ENCODE results near the gene INSL3. TPM values are rescaled to one million over a fixed set of nuclear protein-coding genes. Genes with fewer than 3 reads are reported as not detected.
A peak's percentile ranks its signal among the peaks of the same experiment; 100 is the strongest.

Gene INSL3
- polyA plus RNA-seq, 1 of the 3 experiments (the other 2 are of a cell fraction) = 0.21 TPM

DNA sequence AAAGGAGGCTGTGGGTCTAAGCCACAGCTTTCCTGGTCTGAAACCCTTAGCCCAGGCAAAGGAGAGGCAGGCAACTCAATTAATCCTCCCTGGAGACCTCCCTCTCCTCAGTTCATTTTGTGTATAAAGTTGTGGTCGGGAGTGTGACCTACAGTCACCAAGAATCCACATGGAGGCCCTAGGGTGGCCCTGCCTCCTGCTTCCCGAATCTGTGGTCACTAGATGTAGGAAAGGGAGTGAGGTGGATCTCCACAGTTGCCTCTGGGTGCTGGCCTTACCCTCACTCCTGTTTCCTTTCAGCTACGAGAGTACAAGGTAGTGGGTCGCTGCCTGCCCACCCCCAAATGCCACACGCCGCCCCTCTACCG is 39.7 kb upstream of the INSL3 start:
- POLR2A ChIA-PET = interaction anchor here (1.0 to 2.4 kb wide), 4 partner anchors 10 to 72 kb away, joined by 3 to 27 read pairs (median 18); partner anchors contain the start of genes CCDC124, JAK3 and SLC5A5
- peak overlapping the region; percentile 91 for H3K9ac ChIP-seq
- H3K4me1 ChIP-seq (ENCODE audit: control insufficient read depth in 1 of 2, insufficient read depth in 2 of 2, low read depth in 1 of 2, low read length in 1 of 2) = peaks cover 0 to 17% of the 10 kb centered on the region in 2 experiments; a peak in 1 of 4 replicates
- H3K9me3 ChIP-seq = no peaks in the 10 kb centered on the region
- CTCF ChIA-PET = interaction anchor here (0.7 to 13.8 kb wide), 8 partner anchors 9 to 257 kb away, joined by 3 to 139 read pairs (median 4); partner anchors contain the start of gene CCDC124
- peaks cover 56% of the 10 kb centered on the region for H4K20me1 ChIP-seq (ENCODE audit: insufficient read depth)
- 0% methylated on average over 2 of the region's 7 CpGs for WGBS (ENCODE audit: low lambda C conversion rate)
- peak overlapping the region; percentile 99 for H3K4me2 ChIP-seq
- H3K79me2 ChIP-seq (ENCODE audit: insufficient read depth) = peaks cover 31% of the 10 kb centered on the region
- H3K27me3 ChIP-seq (ENCODE audit: insufficient read depth) = no peaks in the 10 kb centered on the region
- no peak for TF ChIP-seq RCOR1 (IDR thresholded peaks at IDR 0.05; ENCODE audit: low read length)
- TF ChIP-seq JUND (IDR thresholded peaks at IDR 0.05) = no peak
- TF ChIP-seq FOSL2 (IDR thresholded peaks at IDR 0.05; ENCODE audit: borderline replicate concordance, low read depth) = no peak
- TF ChIP-seq GATA2 (CRISPR knock-in tag; IDR thresholded peaks at IDR 0.05) = no peak
- no peak for TF ChIP-seq GABPA (IDR thresholded peaks at IDR 0.05; ENCODE audit: low read depth)
- TF ChIP-seq FOXJ3 (CRISPR knock-in tag; IDR thresholded peaks at IDR 0.05) = no peak
- TF ChIP-seq MXI1 (IDR thresholded peaks at IDR 0.05; ENCODE audit: low read depth, low read length) = no peak
- TF ChIP-seq PBX3 (IDR thresholded peaks at IDR 0.05) = no peak
- no peak overlapping the region for H2AFZ ChIP-seq (ENCODE audit: low read depth)
- H3K36me3 ChIP-seq (replicated peaks in 1 of 2; ENCODE audit: control insufficient read depth in 1 of 2, insufficient read depth in 2 of 2, low read length in 1 of 2) = peaks cover 33 to 50% of the 10 kb centered on the region in 2 experiments
- DNase-seq = no peak
- H3K27ac ChIP-seq (ENCODE audit: low read depth in 2 of 2, low read length in 1 of 2) = peak overlapping the region; percentile 62 to 78; a peak in 3 of 4 replicates
- peaks cover 30% of the 10 kb centered on the region for H3F3A ChIP-seq (replicated peaks; ENCODE audit: insufficient read depth)
- H3K4me3 ChIP-seq (ENCODE audit: low read depth in 2 of 2, low read length in 1 of 2) = peak overlapping the region; percentile 86 to 91
- no peaks in the 10 kb centered on the region for H3K9me2 ChIP-seq

DNA sequence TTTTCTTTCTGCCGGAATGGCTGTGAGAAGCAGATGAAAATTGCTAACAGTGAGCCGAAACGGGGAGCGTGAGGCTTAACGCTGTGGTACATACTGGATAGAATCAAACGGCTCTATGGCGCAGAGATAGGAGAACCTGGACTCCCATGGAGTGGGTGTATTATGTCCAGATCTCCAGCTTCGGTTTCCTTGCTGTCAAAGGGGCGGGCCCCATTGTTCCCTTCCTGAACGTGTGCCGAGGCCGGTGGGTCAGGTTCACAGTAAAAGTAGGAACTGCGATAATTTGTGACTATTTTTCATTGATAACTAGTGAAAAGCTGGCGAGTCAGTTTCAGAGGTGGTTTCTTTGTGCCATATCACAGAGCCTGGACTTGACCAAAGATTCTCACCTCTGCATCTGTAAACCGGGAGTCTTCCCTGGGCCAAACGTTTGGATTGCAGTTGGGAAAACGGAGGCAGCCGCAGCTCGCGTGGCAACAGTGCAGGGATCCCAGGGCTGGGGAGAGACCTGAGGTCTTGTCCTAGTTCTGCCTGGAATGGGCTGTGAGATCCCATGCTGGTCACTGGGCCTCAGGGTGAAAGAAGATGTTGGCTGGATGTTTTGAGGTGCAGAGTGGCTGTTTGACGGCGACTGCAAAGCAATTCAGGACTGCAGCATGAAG is 39.1 kb upstream of the INSL3 start:
- no peaks in the 10 kb centered on the region for H3K9me2 ChIP-seq
- peaks cover 0 to 17% of the 10 kb centered on the region in 2 experiments; a peak in 1 of 4 replicates for H3K4me1 ChIP-seq (ENCODE audit: control insufficient read depth in 1 of 2, insufficient read depth in 2 of 2, low read depth in 1 of 2, low read length in 1 of 2)
- H3K27me3 ChIP-seq (ENCODE audit: insufficient read depth) = no peaks in the 10 kb centered on the region
- H3F3A ChIP-seq (replicated peaks; ENCODE audit: insufficient read depth) = peaks cover 26% of the 10 kb centered on the region
- peak overlapping the region; percentile 99 for H3K4me2 ChIP-seq
- no peak for DNase-seq
- peaks cover 31% of the 10 kb centered on the region for H3K79me2 ChIP-seq (ENCODE audit: insufficient read depth)
- POLR2A ChIA-PET = interaction anchor here (1.3 to 2.4 kb wide), 11 partner anchors 10 to 419 kb away, joined by 3 to 27 read pairs (median 6); partner anchors contain the start of genes CCDC124, JAK3, MAP1S and SLC5A5
- H3K9me3 ChIP-seq = no peaks in the 10 kb centered on the region
- H4K20me1 ChIP-seq (ENCODE audit: insufficient read depth) = peaks cover 55% of the 10 kb centered on the region
- TF ChIP-seq RFX5 (IDR thresholded peaks at IDR 0.05; ENCODE audit: low read length) = no peak
- TF ChIP-seq MXI1 (IDR thresholded peaks at IDR 0.05; ENCODE audit: low read depth, low read length) = no peak
- no peak for TF ChIP-seq RAD21 (IDR thresholded peaks at IDR 0.05; ENCODE audit: low read length)
- TF ChIP-seq CHD2 (IDR thresholded peaks at IDR 0.05; ENCODE audit: low read length, partially characterized antibody) = no peak
- no peak for TF ChIP-seq FOXM1 (IDR thresholded peaks at IDR 0.05; ENCODE audit: low read depth)
- TF ChIP-seq GABPA (IDR thresholded peaks at IDR 0.05; ENCODE audit: low read depth) = no peak
- TF ChIP-seq, protein P1, sequence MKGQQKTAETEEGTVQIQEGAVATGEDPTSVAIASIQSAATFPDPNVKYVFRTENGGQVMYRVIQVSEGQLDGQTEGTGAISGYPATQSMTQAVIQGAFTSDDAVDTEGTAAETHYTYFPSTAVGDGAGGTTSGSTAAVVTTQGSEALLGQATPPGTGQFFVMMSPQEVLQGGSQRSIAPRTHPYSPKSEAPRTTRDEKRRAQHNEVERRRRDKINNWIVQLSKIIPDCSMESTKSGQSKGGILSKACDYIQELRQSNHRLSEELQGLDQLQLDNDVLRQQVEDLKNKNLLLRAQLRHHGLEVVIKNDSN (IDR thresholded peaks at IDR 0.05; ENCODE audit: borderline replicate concordance, low read depth) = no peak
- TF ChIP-seq, protein P2, sequence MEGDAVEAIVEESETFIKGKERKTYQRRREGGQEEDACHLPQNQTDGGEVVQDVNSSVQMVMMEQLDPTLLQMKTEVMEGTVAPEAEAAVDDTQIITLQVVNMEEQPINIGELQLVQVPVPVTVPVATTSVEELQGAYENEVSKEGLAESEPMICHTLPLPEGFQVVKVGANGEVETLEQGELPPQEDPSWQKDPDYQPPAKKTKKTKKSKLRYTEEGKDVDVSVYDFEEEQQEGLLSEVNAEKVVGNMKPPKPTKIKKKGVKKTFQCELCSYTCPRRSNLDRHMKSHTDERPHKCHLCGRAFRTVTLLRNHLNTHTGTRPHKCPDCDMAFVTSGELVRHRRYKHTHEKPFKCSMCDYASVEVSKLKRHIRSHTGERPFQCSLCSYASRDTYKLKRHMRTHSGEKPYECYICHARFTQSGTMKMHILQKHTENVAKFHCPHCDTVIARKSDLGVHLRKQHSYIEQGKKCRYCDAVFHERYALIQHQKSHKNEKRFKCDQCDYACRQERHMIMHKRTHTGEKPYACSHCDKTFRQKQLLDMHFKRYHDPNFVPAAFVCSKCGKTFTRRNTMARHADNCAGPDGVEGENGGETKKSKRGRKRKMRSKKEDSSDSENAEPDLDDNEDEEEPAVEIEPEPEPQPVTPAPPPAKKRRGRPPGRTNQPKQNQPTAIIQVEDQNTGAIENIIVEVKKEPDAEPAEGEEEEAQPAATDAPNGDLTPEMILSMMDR (IDR thresholded peaks at IDR 0.05) = no peak
- TF ChIP-seq NRF1 (IDR thresholded peaks at IDR 0.05; ENCODE audit: low read depth, low read length) = no peak
- no peak for TF ChIP-seq TCF12 (IDR thresholded peaks at IDR 0.05)
- TF ChIP-seq NFIC (IDR thresholded peaks at IDR 0.05; ENCODE audit: borderline replicate concordance) = no peak
- TF ChIP-seq, protein P3, sequence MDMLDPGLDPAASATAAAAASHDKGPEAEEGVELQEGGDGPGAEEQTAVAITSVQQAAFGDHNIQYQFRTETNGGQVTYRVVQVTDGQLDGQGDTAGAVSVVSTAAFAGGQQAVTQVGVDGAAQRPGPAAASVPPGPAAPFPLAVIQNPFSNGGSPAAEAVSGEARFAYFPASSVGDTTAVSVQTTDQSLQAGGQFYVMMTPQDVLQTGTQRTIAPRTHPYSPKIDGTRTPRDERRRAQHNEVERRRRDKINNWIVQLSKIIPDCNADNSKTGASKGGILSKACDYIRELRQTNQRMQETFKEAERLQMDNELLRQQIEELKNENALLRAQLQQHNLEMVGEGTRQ (IDR thresholded peaks at IDR 0.05; ENCODE audit: borderline replicate concordance, low read depth, low read length) = no peak
- no peak for TF ChIP-seq PBX3 (IDR thresholded peaks at IDR 0.05)
- no peak for TF ChIP-seq ELF1 (IDR thresholded peaks at IDR 0.05)
- TF ChIP-seq TEAD4 (IDR thresholded peaks at IDR 0.05; ENCODE audit: borderline replicate concordance, insufficient read depth) = no peak
- TF ChIP-seq RCOR1 (IDR thresholded peaks at IDR 0.05; ENCODE audit: low read length) = no peak
- TF ChIP-seq YY1 (IDR thresholded peaks at IDR 0.05; ENCODE audit: low read depth) = no peak
- no peak for TF ChIP-seq MEF2A (IDR thresholded peaks at IDR 0.05; ENCODE audit: borderline replicate concordance, low read depth)
- H3K9ac ChIP-seq = peak overlapping the region; percentile 91
- peak overlapping the region; percentile 86 to 91 for H3K4me3 ChIP-seq (ENCODE audit: low read depth in 2 of 2, low read length in 1 of 2)
- CTCF ChIA-PET = interaction anchor here (0.7 to 13.8 kb wide), 10 partner anchors 10 to 257 kb away, joined by 3 to 139 read pairs (median 4); partner anchors contain the start of gene CCDC124
- WGBS (ENCODE audit: low lambda C conversion rate) = 0% methylated on average over 17 of the region's 22 CpGs
- peaks cover 33 to 49% of the 10 kb centered on the region in 2 experiments for H3K36me3 ChIP-seq (replicated peaks in 1 of 2; ENCODE audit: control insufficient read depth in 1 of 2, insufficient read depth in 2 of 2, low read length in 1 of 2)
- no peak overlapping the region for H2AFZ ChIP-seq (ENCODE audit: low read depth)
- peak overlapping the region; percentile 62 to 78 for H3K27ac ChIP-seq (ENCODE audit: low read depth in 2 of 2, low read length in 1 of 2)

All from SK-N-SH (cell line).